RWPE2 (cell line): ENCODE results near the gene NEK6.

Source experiments
- ATAC-seq: fragments of 200-7000 bp; cut with Tn5 transposase; 3 replicates; pipeline ENCODE4 v1.9.1; 2021; ENCODE audit warnings: low read depth
- DNase-seq: peaks from one replicate; pipeline ENCODE4 v3.0.0-alpha.2; 2020; ENCODE audit warnings: low spot score
- H3K27ac ChIP-seq: fragments of 450-650 bp; 2 replicates; pipeline ENCODE4 v1.5.1; 2017; ENCODE audit warnings: mild to moderate bottlenecking; ENCODE audit not compliant: poor library complexity, severe bottlenecking
- H3K27me3 ChIP-seq: fragments of 250-450 bp; sonication (Bioruptor Pico); 2 replicates; pipeline ENCODE4 v1.5.1; 2021; ENCODE audit warnings: mild to moderate bottlenecking, moderate library complexity; ENCODE audit not compliant: insufficient read depth, poor library complexity, severe bottlenecking
- H3K36me3 ChIP-seq: fragments of 250-450 bp; sonication (Bioruptor Pico); 2 replicates; pipeline ENCODE4 v1.5.1; 2020; ENCODE audit warnings: low read depth, mild to moderate bottlenecking, moderate library complexity
- H3K4me1 ChIP-seq: fragments of 250-450 bp; sonication (Bioruptor Pico); 2 replicates; pipeline ENCODE4 v1.5.1; 2021; ENCODE audit warnings: mild to moderate bottlenecking, moderate library complexity; ENCODE audit not compliant: insufficient read depth, poor library complexity, severe bottlenecking
- H3K4me3 ChIP-seq: fragments of 250-450 bp; sonication (Bioruptor Pico); 2 replicates; pipeline ENCODE4 v1.5.1; 2021; ENCODE audit warnings: mild to moderate bottlenecking, moderate library complexity; ENCODE audit not compliant: severe bottlenecking
- H3K9me3 ChIP-seq: fragments of 250-450 bp; sonication (Bioruptor Pico); 2 replicates; pipeline ENCODE4 v1.5.1; 2021; ENCODE audit warnings: mild to moderate bottlenecking, moderate library complexity; ENCODE audit not compliant: severe bottlenecking
- CTCF ChIP-seq: fragments of 450-650 bp; IDR thresholded peaks from one replicate; pipeline ENCODE4 v1.5.1; 2017; ENCODE audit warnings: mild to moderate bottlenecking, moderate library complexity; ENCODE audit not compliant: poor library complexity, severe bottlenecking

The NEK6 gene

GRCh38 chr9:124353811-124354274 lies 96.1 kb downstream of the NEK6 start:
- Histone ChIP-seq H3K9me3 (no peaks in the 10 kb centered on the region), H3K36me3 (peaks cover 74% of the 10 kb centered on the region), H3K4me3 (no peak overlapping the region), H3K27ac (no peak overlapping the region), H3K27me3 (no peaks in the 10 kb centered on the region), H3K4me1 (no peaks in the 10 kb centered on the region)
- 0 out of 3 replicates have a peak, but pooled peaks have one; percentile 4 for ATAC-seq
- no peak for TF ChIP-seq CTCF
- no peak for DNase-seq

GRCh38 chr9:124354346-124355038 lies 96.7 kb downstream of the NEK6 start:
- DNase-seq = no peak
- Histone ChIP-seq H3K4me1 (no peaks in the 10 kb centered on the region), H3K4me3 (no peak overlapping the region), H3K27me3 (no peaks in the 10 kb centered on the region), H3K27ac (no peak overlapping the region), H3K9me3 (no peaks in the 10 kb centered on the region), H3K36me3 (peaks cover 68% of the 10 kb centered on the region)
- ATAC-seq = 0 out of 3 replicates have a peak, but pooled peaks have one; percentile 4
- no peak for TF ChIP-seq CTCF

- Histone ChIP-seq H3K27me3 (no peaks in the 10 kb centered on the region), H3K27ac (no peak overlapping the region), H3K4me1 (no peaks in the 10 kb centered on the region), H3K9me3 (no peaks in the 10 kb centered on the region), H3K4me3 (no peak overlapping the region), H3K36me3 (peaks cover 60% of the 10 kb centered on the region)
- ATAC-seq (no peak), DNase-seq (no peak)
- TF ChIP-seq CTCF = no peak
Observed at GRCh38 chr9:124355039-124355940, 97.5 kb downstream of the NEK6 start.

GRCh38 chr9:124355941-124356744 lies 98.4 kb downstream of the NEK6 start:
- TF ChIP-seq CTCF = no peak
- H3K27ac ChIP-seq = no peak overlapping the region
- DNase-seq (no peak), ATAC-seq (no peak)
- H3K36me3 ChIP-seq = peaks cover 52% of the 10 kb centered on the region
- no peaks in the 10 kb centered on the region for H3K9me3 ChIP-seq
- H3K4me3 ChIP-seq = no peak overlapping the region
- no peaks in the 10 kb centered on the region for H3K27me3 ChIP-seq
- no peaks in the 10 kb centered on the region for H3K4me1 ChIP-seq
